Measurements from ENCODE around the gene INTS15.
A peak's percentile ranks its signal among the peaks of the same experiment; 100 is the strongest.
"Not testable (repeated sequence)": the region's sequence is repeated elsewhere in the genome, so short reads cannot be mapped to it uniquely, and the experiment has no call there.

The INTS15 gene

GRCh38 chr7:6577369-6578113 lies 12.3 kb upstream of the INTS15 start, which contains the start of gene ZDHHC4:
ZDHHC4 (plus strand) TSS chr7:6577454; CDS start chr7:6580562, 3,108 bp downstream.
- in situ Hi-C loops (cut with MboI; ENCODE audit: low sequenced_read_pairs, unreplicated experiment): no loop called here
- DNase-seq (ENCODE audit: low spot score): peak; percentile 99

GRCh38 chr7:6578114-6579084 lies 11.4 kb upstream of the INTS15 start:
- no peak for DNase-seq (ENCODE audit: low spot score)
- in situ Hi-C loops (cut with MboI; ENCODE audit: low sequenced_read_pairs, unreplicated experiment): no loop called here
- no peak for TF ChIP-seq CTCF (IDR thresholded peaks at IDR 0.05; ENCODE audit: borderline replicate concordance, control extremely low read depth, extremely low read depth, insufficient read depth, missing control alignments)

More at GRCh38 chr7:6577369-6578113, 12.3 kb upstream of the INTS15 start, which contains the start of gene ZDHHC4:
- TF ChIP-seq CTCF (IDR thresholded peaks at IDR 0.05; ENCODE audit: borderline replicate concordance, control extremely low read depth, extremely low read depth, insufficient read depth, missing control alignments): no peak

GRCh38 chr7:6579446-6579845 lies 10.4 kb upstream of the INTS15 start:
- DNase-seq (ENCODE audit: low spot score): no peak
- in situ Hi-C loops (cut with MboI; ENCODE audit: low sequenced_read_pairs, unreplicated experiment): no loop called here
- TF ChIP-seq CTCF (IDR thresholded peaks at IDR 0.05; ENCODE audit: borderline replicate concordance, control extremely low read depth, extremely low read depth, insufficient read depth, missing control alignments): no peak

GRCh38 chr7:6585746-6586432 lies 3.9 kb upstream of the INTS15 start:
- DNase-seq (ENCODE audit: low spot score); in situ Hi-C loops (cut with MboI; ENCODE audit: low sequenced_read_pairs, unreplicated experiment): not testable (repeated sequence)

- TF ChIP-seq CTCF (IDR thresholded peaks at IDR 0.05; ENCODE audit: borderline replicate concordance, control extremely low read depth, extremely low read depth, insufficient read depth, missing control alignments): no peak
- no peak for DNase-seq (ENCODE audit: low spot score)
- in situ Hi-C loops (cut with MboI; ENCODE audit: low sequenced_read_pairs, unreplicated experiment): no loop called here
Measured at GRCh38 chr7:6588566-6588965, 1.3 kb upstream of the INTS15 start.

- no peak for DNase-seq (ENCODE audit: low spot score)
- in situ Hi-C loops (cut with MboI; ENCODE audit: low sequenced_read_pairs, unreplicated experiment): no loop called here
- no peak for TF ChIP-seq CTCF (IDR thresholded peaks at IDR 0.05; ENCODE audit: borderline replicate concordance, control extremely low read depth, extremely low read depth, insufficient read depth, missing control alignments)
Measured at GRCh38 chr7:6589151-6589828, 531 bp upstream of the INTS15 start.
